ENCODE measurements around the gene RIPPLY2.
"Not testable (repeated sequence)": the region's sequence is repeated elsewhere in the genome, so short reads cannot be mapped to it uniquely, and the experiment has no call there.

The RIPPLY2 gene

DNA sequence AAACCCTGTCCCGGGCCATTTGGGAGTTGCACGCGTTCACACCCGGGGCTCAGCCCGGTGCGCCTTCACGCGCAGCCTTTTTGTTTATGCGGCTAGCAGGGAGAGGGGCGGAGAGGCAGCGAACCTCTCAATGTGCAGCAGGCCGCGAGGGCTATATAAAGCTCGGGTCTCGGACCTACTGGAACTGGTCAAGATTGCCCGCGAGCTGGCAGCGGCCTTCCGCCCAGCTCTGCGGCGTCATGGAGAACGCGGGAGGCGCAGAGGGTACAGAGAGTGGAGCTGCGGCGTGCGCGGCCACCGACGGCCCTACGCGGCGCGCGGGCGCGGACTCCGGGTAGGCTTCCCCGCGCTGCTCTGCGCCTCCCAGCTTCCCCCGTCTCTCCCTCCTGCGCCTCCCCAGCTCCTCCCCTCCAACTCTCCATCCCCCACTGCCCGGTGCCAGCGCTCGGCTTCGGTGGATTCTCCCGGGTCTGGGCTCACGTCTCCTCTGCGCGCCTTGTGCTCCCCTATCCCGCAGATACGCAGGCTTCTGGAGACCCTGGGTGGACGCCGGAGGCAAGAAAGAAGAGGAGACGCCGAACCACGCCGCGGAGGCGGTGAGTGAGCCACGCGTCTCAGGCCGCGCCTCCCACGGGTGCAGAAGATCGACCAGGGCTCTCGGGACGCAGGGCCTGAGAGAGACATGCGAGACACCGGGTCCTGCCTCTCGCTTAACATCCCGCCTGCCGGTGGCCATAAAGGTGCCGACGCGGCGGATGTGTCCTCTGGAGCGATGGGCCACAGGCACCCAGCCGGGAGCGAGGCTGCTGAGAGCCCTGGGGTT lies at the start of gene RIPPLY2:
Gene RIPPLY2 (plus strand): TSS at position 183 of the 823 bp plus-strand sequence. CDS start 57 bp downstream, at position 240.
- no peak for DNase-seq

GRCh38 chr6:83803492-83803891 lies 49.7 kb upstream of the RIPPLY2 start:
- DNase-seq: not testable (repeated sequence)

DNA sequence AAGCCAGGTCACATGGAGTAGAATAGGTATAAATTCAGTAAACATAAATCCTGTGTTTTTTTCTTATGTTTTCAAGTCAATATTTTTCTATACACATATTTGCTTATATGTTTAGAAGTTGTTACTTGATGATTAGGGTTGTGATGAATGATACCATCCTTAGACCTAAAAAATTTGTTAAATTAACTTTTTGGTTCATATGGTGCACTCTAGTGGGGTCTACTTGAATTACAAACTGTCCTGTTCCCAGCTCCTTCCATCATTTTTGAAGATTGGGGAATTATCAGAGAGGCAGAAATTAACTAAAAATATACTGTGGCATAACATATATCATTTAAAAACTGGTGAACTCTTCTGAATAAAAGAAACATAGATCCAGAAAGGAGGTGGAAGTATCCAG lies 48.3 kb upstream of the RIPPLY2 start:
- DNase-seq: peak in 1 of 2 experiments; percentile 11

- no peak for DNase-seq
Measured at GRCh38 chr6:83808005-83808404, 45.2 kb upstream of the RIPPLY2 start.

DNA sequence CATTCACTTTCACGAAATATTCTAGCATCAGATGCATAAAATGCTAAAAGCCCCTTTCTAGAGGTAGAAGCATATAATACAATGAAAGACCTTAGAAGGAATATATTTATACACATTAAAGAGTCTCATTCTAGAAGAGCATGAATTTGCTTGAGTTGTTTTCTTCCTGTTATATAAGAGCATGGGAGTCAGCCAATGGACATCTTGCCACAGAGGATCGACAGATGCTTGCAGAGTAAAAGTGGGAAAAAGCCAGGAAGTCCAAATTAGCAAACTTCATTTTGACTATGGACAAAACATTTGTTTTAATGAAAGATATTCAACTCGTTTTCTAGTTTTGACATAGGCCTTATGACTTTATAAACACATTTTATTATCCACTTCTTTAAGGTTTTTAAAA lies 44.2 kb upstream of the RIPPLY2 start:
- no peak for DNase-seq

GRCh38 chr6:83812595-83812994 lies 40.6 kb upstream of the RIPPLY2 start:
- DNase-seq: no peak

- DNase-seq: no peak
Measured at GRCh38 chr6:83815631-83816272, 37.4 kb upstream of the RIPPLY2 start.

DNA sequence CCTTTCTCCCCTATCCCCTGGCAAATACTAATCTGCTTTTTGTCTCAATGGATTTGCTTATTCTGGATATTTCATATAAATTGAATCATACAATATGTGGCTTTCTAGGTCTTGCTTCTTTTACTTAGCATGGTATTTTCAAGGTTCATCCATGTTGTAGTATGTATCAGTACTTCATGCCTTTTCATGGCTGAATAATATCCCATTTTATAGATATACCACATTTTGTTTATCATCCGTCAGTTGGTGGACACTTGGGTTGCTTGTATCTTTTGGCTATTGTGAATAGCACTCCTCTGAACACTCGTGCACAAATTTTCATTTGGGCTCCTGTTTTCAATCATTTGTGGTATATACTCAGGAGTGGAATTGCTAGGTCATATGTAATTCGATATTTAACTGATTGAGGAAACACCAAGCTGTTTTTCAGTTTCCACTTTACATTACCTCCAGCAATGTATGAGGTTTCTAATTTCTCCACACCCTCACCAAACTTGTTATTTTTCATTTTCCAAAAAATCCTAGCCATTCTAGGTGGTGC lies 30.5 kb upstream of the RIPPLY2 start:
- DNase-seq: no peak

GRCh38 chr6:83824388-83824801 lies 28.8 kb upstream of the RIPPLY2 start:
- DNase-seq: no peak

DNA sequence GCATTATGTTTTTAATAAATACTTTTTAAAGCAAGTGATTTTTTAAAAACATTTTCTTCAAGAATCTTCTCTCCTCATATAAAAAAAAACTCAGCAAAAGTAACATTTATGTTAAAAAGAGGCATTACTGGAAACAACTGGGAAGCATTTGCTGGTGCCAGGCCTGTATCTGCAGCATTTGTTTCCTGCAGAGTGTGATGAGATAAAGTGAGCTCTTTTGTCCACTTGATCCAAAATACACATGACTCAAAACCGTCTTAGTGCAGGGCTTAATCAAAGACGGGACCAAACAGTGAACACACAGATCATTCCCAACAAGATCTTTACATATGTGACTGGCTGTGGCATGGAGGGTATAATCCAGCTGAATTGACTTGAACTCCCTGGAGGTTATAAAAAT lies 28.3 kb upstream of the RIPPLY2 start:
- DNase-seq: no peak

GRCh38 chr6:83827050-83827449 lies 26.1 kb upstream of the RIPPLY2 start:
- DNase-seq: no peak

DNA sequence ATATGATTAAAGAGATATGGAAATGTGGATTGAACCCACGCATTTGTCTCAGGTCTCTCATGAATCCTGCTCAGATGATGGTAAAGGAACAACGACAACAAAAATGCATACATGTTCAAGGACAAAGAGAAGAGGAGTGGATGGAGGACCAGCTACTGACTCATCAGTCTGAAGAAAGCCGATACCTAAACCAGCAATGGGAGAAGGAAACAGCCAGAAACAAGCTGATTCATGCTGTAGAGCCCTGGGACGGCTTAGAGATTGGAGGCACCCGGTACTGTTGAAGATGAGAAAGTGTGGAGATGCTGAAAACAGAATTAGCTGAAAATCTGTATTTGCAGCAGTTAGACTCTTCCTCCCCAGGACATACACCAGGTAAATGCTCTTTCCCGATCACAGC lies 14.4 kb upstream of the RIPPLY2 start:
- DNase-seq: no peak

- DNase-seq: no peak
Measured at GRCh38 chr6:83844170-83844569, 9.0 kb upstream of the RIPPLY2 start.

DNA sequence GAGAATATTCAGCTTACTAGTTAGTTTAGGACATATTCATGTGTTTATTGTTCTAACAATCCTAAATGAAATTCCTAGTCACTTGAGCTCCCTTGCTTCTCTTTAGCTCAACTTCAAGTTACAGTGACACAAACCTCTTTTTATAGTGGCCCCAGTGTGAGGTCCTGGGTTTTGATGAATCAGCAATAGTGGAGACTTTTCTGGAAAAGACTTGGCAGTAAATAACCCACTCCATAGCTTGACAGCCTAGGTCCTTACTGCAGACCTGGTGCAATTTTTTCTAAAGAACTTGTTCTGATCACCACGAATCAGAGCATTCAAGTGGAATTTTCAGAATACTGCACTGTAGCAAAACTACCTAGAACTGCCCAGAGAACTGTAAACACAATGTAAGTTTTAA lies 6.9 kb upstream of the RIPPLY2 start:
- no peak for DNase-seq

DNA sequence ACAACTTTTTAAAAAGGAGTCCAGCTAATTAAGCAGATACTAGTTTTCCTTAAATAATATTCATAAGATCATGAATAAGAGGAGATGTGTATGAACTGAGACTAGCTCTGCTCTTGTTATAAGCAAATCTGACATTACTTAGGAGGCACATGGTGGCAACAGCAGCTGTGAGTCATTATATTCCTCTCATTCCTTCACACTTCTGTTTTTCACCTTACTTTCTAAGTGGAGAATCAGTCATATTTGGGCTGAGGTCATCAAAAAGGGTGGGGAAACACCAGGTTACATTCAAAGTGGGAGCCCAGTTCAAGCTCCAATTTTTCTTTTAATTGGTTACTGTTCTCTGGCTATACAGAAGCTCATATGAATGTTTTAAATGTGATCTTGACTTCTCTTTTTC lies 6.0 kb upstream of the RIPPLY2 start:
- no peak for DNase-seq

- DNase-seq: no peak
Measured at GRCh38 chr6:83849127-83849526, 4.0 kb upstream of the RIPPLY2 start.

DNA sequence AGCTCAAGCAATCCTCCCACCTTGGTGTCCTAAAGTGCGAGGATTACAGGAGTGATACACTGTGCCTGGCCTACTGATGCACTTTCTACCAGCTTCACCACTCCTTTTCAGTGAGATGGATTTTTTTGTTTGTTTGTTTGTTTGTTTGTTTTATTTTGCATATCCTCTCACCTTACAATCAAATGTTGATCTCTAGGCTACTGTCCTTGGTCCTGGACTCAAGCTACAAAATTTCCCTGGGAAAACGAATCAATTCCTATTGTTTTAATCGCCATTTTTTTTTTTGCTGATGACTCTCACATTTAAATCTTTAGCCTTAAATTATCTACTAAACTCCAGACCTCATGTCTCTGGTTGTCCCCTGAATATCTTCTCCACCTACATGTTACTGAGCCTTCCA lies 3.5 kb upstream of the RIPPLY2 start:
- DNase-seq: no peak

DNA sequence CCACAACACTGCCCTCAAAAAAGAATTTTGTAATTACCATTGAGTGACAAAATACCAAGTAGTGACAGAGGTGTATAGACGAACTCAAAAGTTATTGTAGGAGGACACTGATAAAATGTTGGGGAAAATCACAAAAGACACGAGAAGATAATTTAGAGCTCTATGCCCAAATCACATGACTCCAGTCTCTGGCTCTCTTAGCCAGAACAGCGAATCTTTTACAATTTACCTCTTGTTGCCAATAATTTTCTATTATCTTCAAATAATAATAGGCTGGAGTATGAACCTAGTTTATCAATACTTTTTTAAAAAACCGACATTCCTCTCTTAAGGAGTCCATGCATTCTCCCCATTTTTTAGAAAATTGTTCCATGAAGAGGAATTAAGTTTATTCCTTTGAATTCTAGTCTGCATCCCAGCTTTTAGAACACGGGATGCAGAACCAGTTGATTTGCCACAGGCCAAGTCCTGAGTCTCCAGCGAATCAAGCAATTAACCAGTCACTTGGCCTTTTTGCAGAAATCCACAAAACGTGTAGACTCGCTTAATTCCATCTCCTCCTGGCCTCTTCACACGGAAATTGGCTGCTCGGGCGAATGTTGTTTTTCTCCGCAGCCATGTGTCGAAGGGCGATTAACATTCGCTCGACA lies 507 bp upstream of the RIPPLY2 start:
- no peak for DNase-seq

DNA sequence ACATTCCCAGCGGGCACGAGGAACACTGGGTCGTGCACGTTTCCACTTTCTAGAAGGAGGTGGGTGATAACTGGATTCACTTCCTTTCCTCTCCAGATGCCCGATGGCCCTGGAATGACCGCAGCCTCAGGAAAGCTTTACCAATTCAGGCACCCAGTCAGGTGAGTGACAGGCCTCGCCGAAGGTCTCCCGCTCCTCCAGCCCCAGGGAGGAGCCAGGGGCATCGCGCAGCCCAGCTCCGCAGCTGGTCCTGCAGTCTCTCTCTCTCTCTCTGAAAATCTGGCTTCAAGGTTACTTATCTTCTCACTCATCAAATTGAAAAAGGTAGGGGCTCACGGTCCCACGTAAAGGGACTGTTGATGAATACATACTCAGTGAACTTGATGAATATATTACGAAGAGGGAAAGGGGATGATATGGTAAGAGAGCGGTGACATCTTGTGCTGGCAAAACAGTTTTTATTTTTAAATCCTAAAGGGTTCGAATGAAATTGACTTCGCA lies 891 bp downstream of the RIPPLY2 start:
- no peak for DNase-seq

GRCh38 chr6:83854766-83855165 lies 1.6 kb downstream of the RIPPLY2 start:
- no peak for DNase-seq

DNA sequence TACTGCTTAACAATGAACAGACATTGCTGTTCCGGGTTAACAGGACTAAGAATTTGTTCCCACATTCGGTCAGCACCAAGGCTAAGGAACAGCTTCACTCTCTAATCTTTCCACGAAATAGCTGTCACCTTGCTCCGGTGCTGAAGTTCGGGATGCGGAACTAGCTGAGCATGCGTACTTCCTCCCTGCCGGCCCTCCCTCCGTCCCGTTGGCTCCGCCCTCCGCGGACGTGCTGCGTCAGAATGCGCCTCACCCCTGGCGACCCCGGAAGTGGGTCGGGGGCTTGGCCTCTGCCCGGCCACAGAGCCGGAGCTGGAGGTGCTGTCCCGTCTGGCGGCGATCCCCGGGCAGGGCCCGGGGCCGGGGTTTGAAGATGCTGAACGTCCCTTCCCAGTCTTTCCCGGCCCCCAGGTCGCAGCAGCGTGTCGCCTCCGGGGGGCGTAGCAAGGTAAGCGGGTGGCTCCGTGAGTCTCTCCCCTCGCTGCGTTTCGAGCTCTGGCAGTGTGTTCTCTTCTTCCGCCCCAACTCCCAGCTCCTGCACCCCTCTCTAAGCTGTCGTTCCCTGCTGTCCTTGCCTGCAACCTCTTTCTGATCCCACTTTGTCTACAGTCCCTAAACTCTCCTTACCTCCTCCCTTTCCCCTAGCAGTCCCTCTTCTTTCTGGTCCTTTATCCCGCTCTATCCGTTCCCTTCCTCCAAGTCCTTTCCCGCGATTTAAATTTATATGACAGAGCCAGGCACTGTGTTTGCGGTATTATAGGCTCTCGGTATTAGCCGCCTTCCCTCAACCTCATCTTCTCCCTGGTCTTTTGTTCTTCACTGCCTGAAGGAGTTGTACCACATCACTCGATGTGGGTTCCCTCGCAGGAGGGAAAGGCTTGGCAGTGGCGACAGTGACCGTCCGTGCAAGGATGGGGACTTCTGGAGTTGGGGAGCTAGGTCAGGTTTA lies 6.5 kb downstream of the RIPPLY2 start, which contains the start of gene CYB5R4:
Gene CYB5R4 (plus strand): TSS at position 280 of the 949 bp plus-strand sequence. CDS start 94 bp downstream, at position 374.
- DNase-seq: peak; percentile 96 to 97

DNA sequence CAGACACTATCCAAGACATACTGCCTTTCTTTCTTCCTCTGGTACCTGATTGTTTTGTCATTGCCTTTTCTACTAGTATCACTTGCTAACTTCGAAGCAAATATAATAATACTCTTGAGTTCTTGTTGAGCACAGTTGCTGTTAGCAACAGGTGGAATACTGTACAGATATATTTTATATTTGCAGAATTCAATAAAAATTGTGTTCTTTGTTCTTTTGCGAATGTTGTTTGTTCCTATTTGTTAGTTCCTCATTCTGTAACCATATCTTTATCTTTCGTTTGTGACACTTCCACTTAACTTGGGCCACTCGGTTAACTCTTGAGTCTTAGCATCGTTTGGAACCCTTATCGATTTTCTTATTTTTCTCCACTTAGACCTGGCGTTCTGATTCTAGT lies 7.2 kb downstream of the RIPPLY2 start:
- peak; percentile 33 to 46 for DNase-seq

Measured in Kasumi-1 (cell line).